CD4-positive, alpha-beta T cell treated with Interleukin-2 at 100 ng/mL for 4 hours (primary cell): ENCODE results near the gene MAMDC2.

Source experiments
- DNase-seq: peaks from one replicate; pipeline ENCODE4 v3.0.0-alpha.2; 2020; ENCODE audit warnings: low spot score

MAMDC2 gene

DNA sequence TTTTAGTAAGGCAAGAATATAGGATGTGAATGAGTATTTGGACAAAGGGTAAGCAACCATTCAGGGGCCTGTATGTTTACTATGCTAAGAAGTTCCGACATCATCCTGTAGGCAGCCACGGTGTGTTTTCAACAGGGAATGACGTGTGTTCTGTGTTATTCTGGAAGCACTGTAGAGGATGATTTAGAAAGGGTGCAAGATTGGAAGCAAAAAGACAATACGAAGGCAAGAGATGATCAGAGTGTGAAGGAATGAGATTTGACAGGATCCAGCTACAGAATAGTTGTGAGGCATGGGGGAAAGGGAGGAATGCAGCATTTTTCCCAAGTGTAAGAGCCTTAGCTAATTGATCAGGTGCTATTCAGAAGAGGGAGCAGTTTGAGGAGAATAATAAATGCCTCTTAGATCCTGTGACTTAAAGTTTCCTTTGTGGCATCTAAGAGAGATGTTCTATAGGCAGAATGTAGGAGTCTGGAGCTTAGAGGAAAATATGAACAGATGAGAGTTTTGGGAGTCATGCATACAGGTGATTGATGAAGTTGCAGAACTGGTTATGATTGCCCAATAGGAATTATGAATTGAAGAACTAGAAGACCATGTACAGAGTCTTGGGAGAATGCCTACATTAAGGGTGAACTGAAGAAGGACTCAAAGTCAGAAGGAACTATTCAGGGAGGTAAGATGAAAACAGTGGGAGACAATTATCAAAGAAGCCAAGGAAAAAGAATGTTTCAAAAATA, 217.7 kb downstream of the MAMDC2 start:
- no peak for DNase-seq

DNA sequence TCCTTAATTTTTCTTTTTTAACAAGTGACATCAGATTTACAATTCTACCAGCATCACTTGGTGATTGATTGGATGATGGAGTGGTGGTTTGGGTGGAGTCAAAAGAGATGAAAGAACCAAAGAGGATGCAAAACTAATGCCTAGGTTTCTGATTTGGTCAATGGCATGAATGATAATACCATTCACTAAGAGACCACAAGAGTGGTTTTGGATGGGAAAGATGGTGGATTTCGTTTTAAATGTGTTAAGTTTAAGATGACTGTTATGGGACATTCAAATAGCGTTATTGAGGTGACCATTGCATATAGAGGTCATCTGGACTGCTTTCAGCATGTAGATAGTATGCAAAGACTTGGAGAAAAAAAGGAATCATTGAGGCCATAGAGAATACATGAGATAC, 218.7 kb downstream of the MAMDC2 start:
- DNase-seq = no peak

DNA sequence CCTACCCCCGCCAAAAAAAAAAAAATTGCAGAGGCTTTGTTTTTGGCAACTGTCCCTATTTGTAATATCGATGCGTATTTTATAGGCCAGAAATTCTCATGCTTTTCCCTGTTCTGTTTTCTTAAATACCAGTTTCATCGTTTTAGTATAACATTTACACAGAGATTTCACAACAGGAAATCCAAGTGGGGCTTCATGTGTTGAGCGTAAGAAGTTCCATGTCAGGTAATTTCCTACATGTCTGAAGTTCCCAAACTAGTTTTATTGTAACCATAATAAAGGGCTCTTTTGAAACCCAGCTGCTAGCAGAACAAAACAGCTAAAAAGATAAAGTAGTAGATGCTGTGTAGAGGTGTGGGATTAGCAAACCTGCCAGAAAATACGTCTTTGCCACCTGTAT, 219.3 kb downstream of the MAMDC2 start:
- no peak for DNase-seq

DNA sequence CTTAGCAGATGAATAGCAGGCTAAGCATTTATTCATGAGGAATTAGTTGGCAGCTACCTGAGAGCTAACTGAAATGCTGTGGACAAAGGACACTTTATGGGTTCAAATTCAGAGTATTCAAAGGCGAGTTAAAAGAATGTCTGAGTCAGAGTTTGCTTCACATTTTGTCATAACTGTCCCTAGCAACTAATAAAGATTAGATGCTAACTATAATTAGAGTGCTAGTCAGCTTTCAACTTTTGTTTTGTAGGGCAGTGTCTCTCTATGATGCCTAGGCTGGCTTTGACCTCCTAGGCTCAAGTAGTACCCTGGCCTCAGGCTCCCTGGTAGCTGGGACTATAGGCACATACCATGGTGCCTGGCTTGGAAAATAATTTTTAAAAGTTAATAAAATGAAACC, 219.8 kb downstream of the MAMDC2 start:
- DNase-seq = no peak
